ENCODE results near the gene LIX1.
"Not testable (repeated sequence)": the region's sequence is repeated elsewhere in the genome, so short reads cannot be mapped to it uniquely, and the experiment has no call there.

LIX1 gene

GRCh38 chr5:97140250-97140649, 2.2 kb downstream of the LIX1 start:
- not testable (repeated sequence) for DNase-seq

GRCh38 chr5:97136475-97136874, 5.9 kb downstream of the LIX1 start:
- DNase-seq = no peak

GRCh38 chr5:97135868-97136267, 6.5 kb downstream of the LIX1 start:
- DNase-seq = no peak

- no peak for DNase-seq
Observed at GRCh38 chr5:97134634-97135033, 7.8 kb downstream of the LIX1 start.

GRCh38 chr5:97133101-97133500, 9.3 kb downstream of the LIX1 start:
- no peak for DNase-seq

GRCh38 chr5:97131921-97132320, 10.5 kb downstream of the LIX1 start:
- DNase-seq = no peak

GRCh38 chr5:97131139-97131710, 11.2 kb downstream of the LIX1 start:
- DNase-seq = no peak

- no peak for DNase-seq
Observed at GRCh38 chr5:97127727-97128126, 14.7 kb downstream of the LIX1 start.

GRCh38 chr5:97125125-97125683, 17.2 kb downstream of the LIX1 start:
- no peak for DNase-seq

- DNase-seq = no peak
Observed at GRCh38 chr5:97124335-97124734, 18.1 kb downstream of the LIX1 start.

- DNase-seq = no peak
Observed at GRCh38 chr5:97121848-97122247, 20.6 kb downstream of the LIX1 start.

GRCh38 chr5:97120195-97120594, 22.2 kb downstream of the LIX1 start:
- no peak for DNase-seq

- DNase-seq = no peak
Observed at GRCh38 chr5:97119007-97119390, 23.4 kb downstream of the LIX1 start.

GRCh38 chr5:97118261-97119006, 24.0 kb downstream of the LIX1 start:
- DNase-seq = no peak

- no peak for DNase-seq
Observed at GRCh38 chr5:97115932-97116331, 26.5 kb downstream of the LIX1 start.

- DNase-seq = no peak
Observed at GRCh38 chr5:97112230-97112629, 30.2 kb downstream of the LIX1 start.

GRCh38 chr5:97111616-97112015, 30.8 kb downstream of the LIX1 start:
- DNase-seq = no peak

- DNase-seq = no peak
Observed at GRCh38 chr5:97111004-97111403, 31.4 kb downstream of the LIX1 start.

GRCh38 chr5:97107318-97107717, 35.1 kb downstream of the LIX1 start:
- DNase-seq = no peak

- no peak for DNase-seq
Observed at GRCh38 chr5:97106216-97106581, 36.2 kb downstream of the LIX1 start.

- DNase-seq = no peak
Observed at GRCh38 chr5:97105501-97106215, 36.8 kb downstream of the LIX1 start.

- no peak for DNase-seq
Observed at GRCh38 chr5:97102010-97102470, 40.4 kb downstream of the LIX1 start.

GRCh38 chr5:97101189-97101910, 41.1 kb downstream of the LIX1 start:
- DNase-seq = no peak

Data from inflammatory macrophage treated with lipopolysaccharide for 1 hour (primary cell).